GM19452 (cell line): ENCODE data around the gene VSTM2L.

Source experiments
- ATAC-seq: cut with Tn5 transposase; IDR thresholded peaks from one replicate; pipeline ENCODE4 v1.9.1; 2021; ENCODE audit not compliant: unreplicated experiment

The VSTM2L gene

GRCh38 chr20:37878835-37879599, 23.9 kb upstream of the VSTM2L start:
- ATAC-seq: no peak

GRCh38 chr20:37879843-37880242, 23.1 kb upstream of the VSTM2L start:
- ATAC-seq: no peak

- no peak for ATAC-seq
Observed at GRCh38 chr20:37880726-37881591, 22.0 kb upstream of the VSTM2L start.

GRCh38 chr20:37881601-37882343, 21.2 kb upstream of the VSTM2L start:
- ATAC-seq: no peak

- no peak for ATAC-seq
Observed at GRCh38 chr20:37882961-37883712, 19.8 kb upstream of the VSTM2L start.

GRCh38 chr20:37885042-37885441, 17.9 kb upstream of the VSTM2L start:
- ATAC-seq: no peak

- no peak for ATAC-seq
Observed at GRCh38 chr20:37885593-37886503, 17.1 kb upstream of the VSTM2L start.

- ATAC-seq: no peak
Observed at GRCh38 chr20:37886851-37887297, 16.1 kb upstream of the VSTM2L start.

- ATAC-seq: no peak
Observed at GRCh38 chr20:37888641-37889040, 14.3 kb upstream of the VSTM2L start.

GRCh38 chr20:37890108-37890507, 12.8 kb upstream of the VSTM2L start:
- ATAC-seq: no peak

GRCh38 chr20:37890643-37891042, 12.3 kb upstream of the VSTM2L start:
- no peak for ATAC-seq

GRCh38 chr20:37892001-37892400, 10.9 kb upstream of the VSTM2L start:
- ATAC-seq: no peak

- ATAC-seq: no peak
Observed at GRCh38 chr20:37893566-37894241, 9.2 kb upstream of the VSTM2L start.

GRCh38 chr20:37894454-37894853, 8.5 kb upstream of the VSTM2L start:
- ATAC-seq: no peak

- no peak for ATAC-seq
Observed at GRCh38 chr20:37895166-37895565, 7.8 kb upstream of the VSTM2L start.

GRCh38 chr20:37896932-37897548, 5.9 kb upstream of the VSTM2L start:
- no peak for ATAC-seq

GRCh38 chr20:37898233-37899104, 4.5 kb upstream of the VSTM2L start:
- no peak for ATAC-seq
